ENCODE data around the gene SYNM.

- TF ChIP-seq EZH2 (IDR thresholded peaks at IDR 0.05) (no peak), CTCF (IDR thresholded peaks at IDR 0.05 in 2 of 3, conservative IDR thresholded peaks at IDR 0.05 in 1 of 3; ENCODE audit: borderline replicate concordance in 1 of 3, insufficient read depth in 1 of 3, low read depth in 2 of 3, low read length in 2 of 3) (no peak), JUND (IDR thresholded peaks at IDR 0.05) (no peak), ZBTB33 (IDR thresholded peaks at IDR 0.05; ENCODE audit: extremely low read depth, insufficient replicate concordance, low read length) (no peak), POLR2AphosphoS5 (IDR thresholded peaks at IDR 0.05; ENCODE audit: low read depth, low read length) (no peak), REST (IDR thresholded peaks at IDR 0.05; ENCODE audit: low read depth) (no peak), ELF1 (IDR thresholded peaks at IDR 0.05; ENCODE audit: borderline replicate concordance, low read depth) (no peak), SIN3A (IDR thresholded peaks at IDR 0.05; ENCODE audit: low read depth) (no peak), YY1 (IDR thresholded peaks at IDR 0.05; ENCODE audit: extremely low read depth, insufficient replicate concordance, low read depth, low read length) (no peak), POLR2A (IDR thresholded peaks at IDR 0.05; ENCODE audit: borderline replicate concordance, extremely low read depth, insufficient read depth, insufficient read length) (no peak), ZFX (IDR thresholded peaks at IDR 0.05) (no peak), MAX (IDR thresholded peaks at IDR 0.05) (no peak)
Observed at GRCh38 chr15:99130765-99131440, 26.0 kb downstream of the SYNM start.

All from HCT116 (cell line).